Transverse colon (tissue), 4 donors: ENCODE data around the gene LGALS7.
"Not testable (repeated sequence)": the region's sequence is repeated elsewhere in the genome, so short reads cannot be mapped to it uniquely, and the experiment has no call there.

ENCODE experiments used
- POLR2A ChIP-seq: fragments of 450-650 bp; IDR thresholded peaks from one replicate; pipeline ENCODE4 v1.6.1; 2016; ENCODE audit warnings: antibody characterized with exemption, mild to moderate bottlenecking, moderate library complexity
- POLR2AphosphoS5 ChIP-seq, 3 donors: sonication (generic); formaldehyde crosslinking; IDR thresholded peaks; one replicate each; pipeline ENCODE4 v1.6.1; 2016; ENCODE audit warnings: antibody characterized with exemption in 3 of 3
- TF ChIP-seq, protein P1 (sequence below), 5 experiments: fragments of 200-600 bp in 3 of 5; fragments of 450-650 bp in 2 of 5; sonication (generic) in 3 of 5; IDR thresholded peaks; 1 replicate in 2 of 5; 2 replicates in 3 of 5; pipeline ENCODE4 v1.5.1; 2016 to 2017; ENCODE audit warnings: antibody characterized with exemption in 5 of 5, inconsistent platforms in 3 of 5, mild to moderate bottlenecking in 2 of 5, moderate library complexity in 1 of 5

- TF ChIP-seq, protein P1, sequence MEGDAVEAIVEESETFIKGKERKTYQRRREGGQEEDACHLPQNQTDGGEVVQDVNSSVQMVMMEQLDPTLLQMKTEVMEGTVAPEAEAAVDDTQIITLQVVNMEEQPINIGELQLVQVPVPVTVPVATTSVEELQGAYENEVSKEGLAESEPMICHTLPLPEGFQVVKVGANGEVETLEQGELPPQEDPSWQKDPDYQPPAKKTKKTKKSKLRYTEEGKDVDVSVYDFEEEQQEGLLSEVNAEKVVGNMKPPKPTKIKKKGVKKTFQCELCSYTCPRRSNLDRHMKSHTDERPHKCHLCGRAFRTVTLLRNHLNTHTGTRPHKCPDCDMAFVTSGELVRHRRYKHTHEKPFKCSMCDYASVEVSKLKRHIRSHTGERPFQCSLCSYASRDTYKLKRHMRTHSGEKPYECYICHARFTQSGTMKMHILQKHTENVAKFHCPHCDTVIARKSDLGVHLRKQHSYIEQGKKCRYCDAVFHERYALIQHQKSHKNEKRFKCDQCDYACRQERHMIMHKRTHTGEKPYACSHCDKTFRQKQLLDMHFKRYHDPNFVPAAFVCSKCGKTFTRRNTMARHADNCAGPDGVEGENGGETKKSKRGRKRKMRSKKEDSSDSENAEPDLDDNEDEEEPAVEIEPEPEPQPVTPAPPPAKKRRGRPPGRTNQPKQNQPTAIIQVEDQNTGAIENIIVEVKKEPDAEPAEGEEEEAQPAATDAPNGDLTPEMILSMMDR (IDR thresholded peaks at IDR 0.05), result not testable (repeated sequence)
- not testable (repeated sequence) for TF ChIP-seq POLR2A; POLR2AphosphoS5 (IDR thresholded peaks at IDR 0.05)
Measured at GRCh38 chr19:38791451-38792064, 18.2 kb upstream of the LGALS7 start.
